M059J (cell line): Measurements from ENCODE around the gene CAMK1D. TPM values are rescaled to one million over a fixed set of nuclear protein-coding genes. Genes with fewer than 3 reads are reported as not detected.
"Not testable (repeated sequence)": the region's sequence is repeated elsewhere in the genome, so short reads cannot be mapped to it uniquely, and the experiment has no call there.

ENCODE experiments used
- DNase-seq: peaks from one replicate; pipeline ENCODE4 v3.0.0-alpha.2; 2012; ENCODE audit warnings: low read depth
- total RNA-seq: library from RNA; depleted of rRNA; stranded (reverse); fragments of >200 nt; shearing (Covaris generic); gene quantifications from 2 replicates; pipeline ENCODE4 v1.2.3, GENCODE V29; 2014

The CAMK1D gene
- total RNA-seq, 1 experiment from 2014 or later = 0.57 TPM

- DNase-seq = no peak
These were observed 142.7 kb downstream of the CAMK1D start for GRCh38 chr10:12492016-12492415.

DNA sequence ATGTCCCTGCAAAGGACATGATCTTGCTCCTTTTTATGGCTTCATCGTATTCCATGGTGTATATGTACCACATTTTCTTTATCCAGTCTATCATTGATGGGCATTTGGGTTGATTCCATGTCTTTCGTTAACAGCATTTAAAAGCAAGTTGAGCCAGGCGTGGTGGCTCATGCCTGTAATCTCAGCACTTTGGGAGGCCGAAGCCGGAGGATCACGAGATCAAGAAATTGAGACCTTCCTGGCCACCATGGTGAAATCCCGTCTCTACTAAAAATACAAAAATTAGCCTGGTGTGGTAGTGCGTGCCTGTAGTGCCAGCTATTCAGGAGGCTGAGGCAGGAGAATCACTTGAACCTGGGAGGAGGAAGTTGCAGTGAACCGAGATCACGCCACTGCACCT, 147.7 kb downstream of the CAMK1D start:
- not testable (repeated sequence) for DNase-seq

GRCh38 chr10:12499076-12499986, 150.0 kb downstream of the CAMK1D start:
- DNase-seq = peak; percentile 48

DNA sequence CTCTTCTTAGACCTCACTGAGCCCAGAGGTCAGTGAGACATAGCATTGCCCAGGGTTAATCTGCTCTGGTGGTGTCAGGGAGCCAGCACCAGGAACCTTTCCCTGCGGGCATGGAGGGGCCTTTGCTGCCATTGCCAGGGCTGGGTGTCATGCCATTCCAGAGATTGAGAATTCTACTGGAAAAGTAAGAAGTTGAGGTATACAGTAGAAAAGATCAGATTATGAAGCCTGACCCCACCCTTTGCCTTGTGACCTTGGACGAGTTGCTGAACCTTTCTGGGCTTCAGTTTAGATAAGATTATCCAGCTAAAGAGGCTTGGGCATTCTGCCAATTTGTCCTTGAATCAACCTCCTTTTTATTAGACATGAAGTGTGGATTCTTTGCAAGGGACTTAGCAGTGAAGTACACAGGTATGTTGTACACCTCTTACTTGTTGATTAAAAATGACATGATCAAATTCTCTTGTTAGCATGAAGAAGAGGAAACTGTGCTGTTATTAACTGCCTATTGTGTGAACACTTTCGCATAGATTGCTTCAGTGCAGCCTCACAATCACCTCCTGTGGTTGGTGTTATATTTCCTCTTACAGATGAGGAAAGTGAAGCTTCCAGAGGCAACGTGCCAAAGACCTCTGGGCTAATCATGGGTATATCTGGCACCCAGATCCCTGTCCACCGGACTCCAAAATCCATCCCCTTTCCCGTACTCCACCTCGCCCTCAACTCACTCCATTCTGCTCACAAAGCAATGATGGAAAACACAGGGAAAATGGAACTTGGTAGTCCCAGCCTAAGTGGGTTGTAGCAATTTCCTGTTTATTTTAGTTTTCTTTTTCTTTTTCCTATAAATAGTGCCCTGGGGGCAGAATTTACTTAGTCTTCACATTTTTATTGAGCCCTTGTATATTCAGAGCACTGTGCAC, 151.3 kb downstream of the CAMK1D start:
- peak; percentile 46 for DNase-seq

- DNase-seq = no peak
These were observed 152.0 kb downstream of the CAMK1D start for GRCh38 chr10:12501324-12501723.

GRCh38 chr10:12501841-12502525, 152.6 kb downstream of the CAMK1D start:
- DNase-seq = no peak

GRCh38 chr10:12502526-12503274, 153.4 kb downstream of the CAMK1D start:
- no peak for DNase-seq

DNA sequence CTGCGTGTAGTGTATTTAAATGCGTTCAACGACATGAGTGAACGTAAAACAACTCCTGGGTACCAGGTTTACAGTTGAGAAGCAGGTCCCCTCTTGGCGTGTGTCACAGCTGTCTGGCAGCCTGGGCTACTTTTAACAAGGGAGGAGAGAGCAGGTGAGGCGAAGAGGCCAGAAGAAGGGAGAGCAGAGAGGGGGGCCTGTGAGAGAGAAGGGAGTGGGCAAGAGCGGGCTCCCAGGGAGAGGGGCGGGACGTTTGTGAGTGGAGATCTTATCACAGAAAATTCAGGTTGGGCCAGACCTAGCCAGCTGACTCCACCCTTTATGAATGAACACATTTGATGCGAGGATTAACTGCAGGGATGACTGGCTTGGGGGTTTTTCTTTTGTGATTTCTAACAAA, 154.0 kb downstream of the CAMK1D start:
- DNase-seq = no peak

DNA sequence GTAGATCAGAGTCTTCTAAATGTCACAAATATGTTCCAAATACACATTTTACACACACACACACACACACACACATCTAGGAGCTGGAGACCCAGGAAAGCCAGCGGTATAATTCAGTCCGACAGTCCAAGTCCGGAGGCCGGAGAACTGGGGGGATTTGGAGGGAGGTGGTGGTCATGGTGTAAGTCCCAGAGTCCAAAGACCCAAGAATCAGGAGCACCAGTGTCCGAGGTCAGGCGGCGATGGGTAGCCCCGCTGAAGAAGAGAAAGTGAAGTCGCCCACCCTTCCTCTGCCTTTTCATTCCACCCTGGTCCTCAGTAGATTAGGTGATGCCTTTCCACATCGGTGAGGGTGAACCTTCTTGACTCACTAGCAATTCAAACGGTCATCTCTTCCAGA, 154.8 kb downstream of the CAMK1D start:
- no peak for DNase-seq

GRCh38 chr10:12504628-12505027, 155.3 kb downstream of the CAMK1D start:
- no peak for DNase-seq

DNA sequence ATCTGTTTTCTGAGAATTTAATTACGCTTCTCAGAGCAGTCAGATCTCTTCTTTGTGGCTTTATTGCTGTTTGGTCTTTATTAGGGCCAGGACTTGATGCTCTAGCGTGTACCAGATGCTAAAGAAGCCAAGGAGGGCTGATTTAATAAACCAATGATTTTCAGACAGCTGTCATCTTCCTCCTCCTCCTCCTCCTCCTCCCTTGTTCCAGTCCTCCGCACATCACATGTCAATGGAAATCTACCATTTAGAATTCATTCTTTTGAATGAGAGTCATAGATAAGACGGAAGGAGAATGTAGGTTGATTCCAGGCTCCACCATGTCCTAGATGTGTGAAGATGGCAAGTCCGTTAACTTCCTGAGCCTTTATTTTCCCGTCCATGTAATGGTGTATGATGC, 156.3 kb downstream of the CAMK1D start:
- no peak for DNase-seq

GRCh38 chr10:12507165-12507850, 158.0 kb downstream of the CAMK1D start:
- no peak for DNase-seq

DNA sequence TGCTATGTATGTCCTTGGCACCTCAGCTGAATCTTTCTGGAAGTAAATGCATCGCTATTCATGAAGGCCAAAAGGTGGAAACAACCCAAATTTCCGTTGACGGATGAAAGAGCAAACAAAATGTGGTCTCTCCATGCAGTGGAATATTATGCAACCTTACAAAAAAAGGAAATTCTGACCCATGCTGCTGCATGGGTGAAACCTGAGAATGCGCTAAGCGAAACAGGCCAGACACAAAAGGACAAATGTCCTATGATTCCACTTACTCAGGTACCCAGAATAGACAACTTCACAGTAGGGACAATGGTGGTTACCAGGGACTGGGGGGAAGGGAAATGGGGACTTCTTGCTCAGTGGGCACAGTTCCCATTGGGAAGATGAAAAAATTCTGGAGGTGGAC, 158.8 kb downstream of the CAMK1D start:
- DNase-seq = no peak

GRCh38 chr10:12509016-12509793, 159.9 kb downstream of the CAMK1D start:
- DNase-seq = no peak

- DNase-seq = no peak
These were observed 160.4 kb downstream of the CAMK1D start for GRCh38 chr10:12509794-12510100.

DNA sequence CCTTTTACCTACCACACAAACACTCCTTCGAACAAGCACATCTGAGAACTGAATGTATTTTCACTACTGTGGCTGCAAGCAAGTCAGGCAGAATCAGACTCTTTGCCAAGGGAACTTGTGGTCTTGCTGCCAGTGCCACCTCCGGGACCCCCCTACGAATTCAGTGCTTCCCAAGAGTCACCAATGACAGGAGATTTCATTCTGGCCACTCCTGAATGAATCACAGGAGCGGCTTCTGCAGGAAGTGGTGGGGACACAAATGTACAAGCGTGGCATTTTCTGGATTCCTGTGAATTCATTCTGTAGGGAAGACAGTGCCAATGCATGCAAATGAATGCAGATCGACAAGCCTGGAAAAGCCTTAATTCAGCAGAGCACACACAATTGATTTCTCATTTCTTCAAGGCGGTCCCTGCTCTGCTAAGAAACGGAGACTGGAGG, 161.2 kb downstream of the CAMK1D start:
- DNase-seq = peak; percentile 16

- no peak for DNase-seq
These were observed 161.6 kb downstream of the CAMK1D start for GRCh38 chr10:12510984-12511383.

GRCh38 chr10:12511651-12512050, 162.3 kb downstream of the CAMK1D start:
- no peak for DNase-seq

DNA sequence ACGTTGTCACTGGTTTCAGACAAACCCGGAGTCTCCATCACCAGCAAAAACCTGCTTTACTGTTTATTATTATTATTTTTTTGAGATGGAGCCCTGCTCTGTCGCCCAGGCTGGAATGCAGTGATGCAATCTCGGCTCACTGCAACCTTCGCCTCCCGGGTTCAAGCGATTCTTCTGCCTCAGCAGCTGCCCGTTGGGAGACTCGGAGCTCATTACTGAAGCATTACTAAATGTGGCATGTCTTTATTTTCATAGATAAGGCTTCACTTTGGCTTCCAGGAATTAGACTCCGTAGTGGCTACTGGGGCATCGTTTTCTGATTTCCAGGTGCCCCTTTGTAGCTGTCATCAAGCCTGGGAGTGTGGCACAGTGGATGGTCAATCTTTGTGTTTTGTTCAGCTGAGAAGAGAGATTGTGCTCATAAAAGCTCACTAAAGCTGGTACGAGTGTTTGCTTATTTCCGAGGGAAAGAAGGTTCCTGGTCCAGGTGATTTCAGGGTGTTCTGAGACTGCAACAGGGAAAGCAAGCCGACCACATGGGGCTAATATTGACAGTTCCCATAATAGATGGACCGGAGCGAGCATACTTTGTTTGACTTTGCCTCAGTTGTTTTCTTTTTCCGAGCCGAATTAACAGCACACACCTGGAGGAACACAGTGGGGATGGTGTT, 163.1 kb downstream of the CAMK1D start:
- no peak for DNase-seq
